Measurements from ENCODE around the gene MXRA8.

- no peak for TF ChIP-seq CTCF (IDR thresholded peaks at IDR 0.05; ENCODE audit: low read depth, low read length)
- no peak for TF ChIP-seq MYC (IDR thresholded peaks at IDR 0.05; ENCODE audit: low read depth, low read length)
- TF ChIP-seq POLR2A (IDR thresholded peaks at IDR 0.05; ENCODE audit: extremely low read depth, insufficient read length), result no peak
- TF ChIP-seq, protein P1, sequence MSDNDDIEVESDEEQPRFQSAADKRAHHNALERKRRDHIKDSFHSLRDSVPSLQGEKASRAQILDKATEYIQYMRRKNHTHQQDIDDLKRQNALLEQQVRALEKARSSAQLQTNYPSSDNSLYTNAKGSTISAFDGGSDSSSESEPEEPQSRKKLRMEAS (IDR thresholded peaks at IDR 0.05; ENCODE audit: low read depth, low read length), result no peak
Measured at GRCh38 chr1:1376551-1377226, 18.3 kb upstream of the MXRA8 start.
